Activated T-helper 1 cell treated with Interleukin-2 at 50 U/mL for 16 hours (primary cell): ENCODE results near the gene ABCA2.
"Not testable (repeated sequence)": the region's sequence is repeated elsewhere in the genome, so short reads cannot be mapped to it uniquely, and the experiment has no call there.

Source experiments
- DNase-seq: peaks from one replicate; pipeline ENCODE4 v3.0.0-alpha.2; 2020; ENCODE audit warnings: low read depth

The ABCA2 gene

GRCh38 chr9:137014166-137014565 lies 13.9 kb downstream of the ABCA2 start:
- no peak for DNase-seq

GRCh38 chr9:137013571-137013940 lies 14.5 kb downstream of the ABCA2 start:
- no peak for DNase-seq

- DNase-seq: no peak
Observed at GRCh38 chr9:137012694-137013570, 15.1 kb downstream of the ABCA2 start.

GRCh38 chr9:137011907-137012675 lies 15.9 kb downstream of the ABCA2 start:
- no peak for DNase-seq

- DNase-seq: no peak
Observed at GRCh38 chr9:137011156-137011555, 16.9 kb downstream of the ABCA2 start.

GRCh38 chr9:137009938-137010732 lies 17.9 kb downstream of the ABCA2 start:
- DNase-seq: no peak

GRCh38 chr9:137009217-137009616 lies 18.8 kb downstream of the ABCA2 start:
- DNase-seq: no peak

GRCh38 chr9:137008312-137008711 lies 19.7 kb downstream of the ABCA2 start:
- DNase-seq: no peak

GRCh38 chr9:137007816-137008270 lies 20.2 kb downstream of the ABCA2 start:
- DNase-seq: no peak

GRCh38 chr9:137007108-137007815 lies 20.8 kb downstream of the ABCA2 start:
- no peak for DNase-seq

GRCh38 chr9:137006116-137007003 lies 21.7 kb downstream of the ABCA2 start:
- no peak for DNase-seq

GRCh38 chr9:137004285-137004684 lies 23.8 kb downstream of the ABCA2 start:
- not testable (repeated sequence) for DNase-seq

- no peak for DNase-seq
Observed at GRCh38 chr9:137002646-137003041, 25.4 kb downstream of the ABCA2 start.

- DNase-seq: no peak
Observed at GRCh38 chr9:137001857-137002645, 26.0 kb downstream of the ABCA2 start.

- no peak for DNase-seq
Observed at GRCh38 chr9:137000177-137000930, 27.7 kb downstream of the ABCA2 start.

GRCh38 chr9:136997830-136998234 lies 30.2 kb downstream of the ABCA2 start:
- no peak for DNase-seq

GRCh38 chr9:136997371-136997770 lies 30.7 kb downstream of the ABCA2 start:
- no peak for DNase-seq

- peak; percentile 39 for DNase-seq
Observed at GRCh38 chr9:136996361-136997292, 31.4 kb downstream of the ABCA2 start, which contains the start of gene CLIC3. Gene CLIC3 (minus strand): TSS chr9:136996568. CDS start chr9:136996543, 25 bp downstream.
